ENCODE results near the gene ETV6. TPM values are rescaled to one million over a fixed set of nuclear protein-coding genes. Genes with fewer than 3 reads are reported as not detected.

The ETV6 gene
- total RNA-seq, 2 donors from 2014 or later: 54.6 to 64.3 TPM

DNA sequence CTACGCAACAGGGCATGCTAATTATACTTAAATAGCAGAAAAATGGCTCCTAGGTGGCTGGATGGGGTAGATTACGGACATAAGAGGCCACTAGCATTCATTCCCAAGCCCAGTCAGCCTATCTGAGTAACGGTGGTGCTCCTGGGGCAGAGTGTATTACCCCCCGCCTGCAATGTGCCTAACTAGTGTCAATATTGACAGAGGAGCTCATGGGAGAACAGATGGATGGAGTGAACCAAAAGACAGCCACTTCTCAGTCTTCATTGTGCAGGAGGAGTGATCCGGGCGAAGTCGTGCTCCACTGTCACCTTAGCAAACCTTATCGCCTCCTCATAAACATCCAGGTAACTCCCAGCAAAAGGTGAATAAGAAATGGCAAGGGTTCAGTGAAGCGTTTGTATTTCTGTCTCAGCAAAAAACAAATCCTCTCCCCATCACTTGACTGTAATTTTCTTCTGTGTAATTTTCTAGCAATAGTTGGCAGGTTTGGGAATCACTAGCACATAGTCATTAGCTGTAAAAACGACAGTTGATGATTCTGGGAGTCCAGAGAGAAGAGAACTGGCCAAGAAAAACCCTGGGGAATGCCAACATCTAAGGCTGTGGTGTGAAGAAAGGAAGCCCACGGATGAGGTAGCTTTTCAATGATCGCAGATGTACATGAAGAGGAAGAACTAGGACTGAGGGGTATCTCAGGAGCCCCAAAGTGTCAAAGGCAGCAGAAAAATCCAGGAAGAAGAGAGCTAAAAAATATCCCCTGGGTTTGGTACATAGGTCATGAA is 294.6 kb downstream of the ETV6 start:
- ATAC-seq (peak; percentile 71), DNase-seq (no peak)
- intact Hi-C loops (cut with DNase I, micrococcal nuclease): no loop called here

Data from left colon (tissue), 2 donors.